GM12872 (cell line): Measurements from ENCODE around the gene VRK2.

Experiments
- TF ChIP-seq, protein P1 (sequence below): IDR thresholded peaks from 3 replicates; pipeline ENCODE4 v1.5.1; 2011; ENCODE audit warnings: low read depth, mild to moderate bottlenecking, low read length, moderate library complexity; ENCODE audit not compliant: insufficient read depth

VRK2 gene

GRCh38 chr2:58135861-58136260 lies 89.3 kb downstream of the VRK2 start:
- TF ChIP-seq, protein P1, sequence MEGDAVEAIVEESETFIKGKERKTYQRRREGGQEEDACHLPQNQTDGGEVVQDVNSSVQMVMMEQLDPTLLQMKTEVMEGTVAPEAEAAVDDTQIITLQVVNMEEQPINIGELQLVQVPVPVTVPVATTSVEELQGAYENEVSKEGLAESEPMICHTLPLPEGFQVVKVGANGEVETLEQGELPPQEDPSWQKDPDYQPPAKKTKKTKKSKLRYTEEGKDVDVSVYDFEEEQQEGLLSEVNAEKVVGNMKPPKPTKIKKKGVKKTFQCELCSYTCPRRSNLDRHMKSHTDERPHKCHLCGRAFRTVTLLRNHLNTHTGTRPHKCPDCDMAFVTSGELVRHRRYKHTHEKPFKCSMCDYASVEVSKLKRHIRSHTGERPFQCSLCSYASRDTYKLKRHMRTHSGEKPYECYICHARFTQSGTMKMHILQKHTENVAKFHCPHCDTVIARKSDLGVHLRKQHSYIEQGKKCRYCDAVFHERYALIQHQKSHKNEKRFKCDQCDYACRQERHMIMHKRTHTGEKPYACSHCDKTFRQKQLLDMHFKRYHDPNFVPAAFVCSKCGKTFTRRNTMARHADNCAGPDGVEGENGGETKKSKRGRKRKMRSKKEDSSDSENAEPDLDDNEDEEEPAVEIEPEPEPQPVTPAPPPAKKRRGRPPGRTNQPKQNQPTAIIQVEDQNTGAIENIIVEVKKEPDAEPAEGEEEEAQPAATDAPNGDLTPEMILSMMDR, result no peak

- TF ChIP-seq, protein P1, result no peak
Observed at GRCh38 chr2:58137221-58137620, 90.6 kb downstream of the VRK2 start.

GRCh38 chr2:58137856-58138255 lies 91.2 kb downstream of the VRK2 start:
- TF ChIP-seq, protein P1, result no peak

DNA sequence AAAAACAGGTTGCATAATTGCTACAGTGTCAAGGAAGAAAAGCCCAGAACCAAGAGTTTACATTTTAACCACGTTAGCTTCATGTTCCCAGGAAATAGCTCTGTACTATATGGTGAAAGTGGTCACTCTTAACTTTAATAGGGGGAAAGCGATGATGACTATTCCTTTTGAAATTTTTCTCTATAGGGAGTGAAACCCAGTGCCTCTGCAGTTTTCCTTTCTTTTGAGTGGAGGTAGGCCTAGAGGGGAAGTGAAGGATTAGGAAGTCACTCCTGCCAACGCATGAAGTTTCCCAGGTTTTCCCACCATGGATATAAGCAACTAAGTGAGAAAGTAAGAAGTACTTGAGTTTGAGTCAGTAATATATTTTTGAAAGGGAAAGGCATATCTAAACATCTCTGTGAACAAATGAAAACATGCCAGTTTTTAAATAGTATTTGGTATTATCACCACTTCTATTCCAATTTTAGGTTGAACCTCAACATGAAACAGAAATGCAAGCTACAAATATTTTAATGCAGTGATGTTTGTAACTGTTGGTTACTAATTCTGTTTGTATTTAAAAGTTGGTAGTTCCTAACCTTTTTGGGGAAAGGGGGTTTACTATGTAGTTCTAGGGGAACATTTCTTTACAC lies 91.9 kb downstream of the VRK2 start:
- TF ChIP-seq, protein P1, result no peak

DNA sequence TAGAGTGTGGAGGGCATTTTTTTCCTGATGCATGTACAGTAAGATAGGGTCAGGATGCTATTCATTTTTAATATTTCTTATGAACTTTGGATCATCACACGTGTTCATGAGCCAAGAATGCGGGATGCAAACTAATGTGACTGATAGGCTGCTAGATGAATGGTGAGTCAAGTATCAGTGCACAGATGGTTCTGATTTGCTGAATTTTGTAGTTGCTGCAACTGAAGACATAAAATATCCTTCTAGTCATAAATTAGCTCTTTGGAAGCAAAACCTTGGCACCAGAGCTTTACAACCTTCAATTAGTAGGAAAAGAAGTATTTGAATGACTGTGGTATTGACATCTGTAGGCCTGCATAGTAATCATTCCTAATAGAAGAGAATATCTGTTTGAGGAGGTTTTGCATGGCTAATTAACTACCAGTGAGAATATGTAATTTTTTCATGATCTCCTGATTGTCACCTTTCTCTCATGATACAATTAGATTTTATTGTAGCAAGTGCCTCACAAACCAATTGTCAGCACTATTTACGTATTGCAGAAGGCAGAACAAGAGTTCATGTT lies 94.0 kb downstream of the VRK2 start:
- TF ChIP-seq, protein P1, result no peak

- TF ChIP-seq, protein P1, result no peak
Observed at GRCh38 chr2:58146707-58147106, 100.1 kb downstream of the VRK2 start.

GRCh38 chr2:58155160-58155778 lies 108.7 kb downstream of the VRK2 start:
- TF ChIP-seq, protein P1, result no peak
